AG09319 (cell line): ENCODE results near the gene RPRD1A.
A peak's percentile ranks its signal among the peaks of the same experiment; 100 is the strongest.

Experiments used
- DNase-seq: peaks from one replicate; pipeline ENCODE4 v3.0.0-alpha.2; 2010; ENCODE audit warnings: low read depth; ENCODE audit errors: extremely low read depth
- CTCF ChIP-seq: IDR thresholded peaks from 2 replicates; pipeline ENCODE4 v1.5.1; 2011; ENCODE audit warnings: low read depth, mild to moderate bottlenecking, inconsistent platforms, low read length, moderate library complexity

Gene RPRD1A

DNA sequence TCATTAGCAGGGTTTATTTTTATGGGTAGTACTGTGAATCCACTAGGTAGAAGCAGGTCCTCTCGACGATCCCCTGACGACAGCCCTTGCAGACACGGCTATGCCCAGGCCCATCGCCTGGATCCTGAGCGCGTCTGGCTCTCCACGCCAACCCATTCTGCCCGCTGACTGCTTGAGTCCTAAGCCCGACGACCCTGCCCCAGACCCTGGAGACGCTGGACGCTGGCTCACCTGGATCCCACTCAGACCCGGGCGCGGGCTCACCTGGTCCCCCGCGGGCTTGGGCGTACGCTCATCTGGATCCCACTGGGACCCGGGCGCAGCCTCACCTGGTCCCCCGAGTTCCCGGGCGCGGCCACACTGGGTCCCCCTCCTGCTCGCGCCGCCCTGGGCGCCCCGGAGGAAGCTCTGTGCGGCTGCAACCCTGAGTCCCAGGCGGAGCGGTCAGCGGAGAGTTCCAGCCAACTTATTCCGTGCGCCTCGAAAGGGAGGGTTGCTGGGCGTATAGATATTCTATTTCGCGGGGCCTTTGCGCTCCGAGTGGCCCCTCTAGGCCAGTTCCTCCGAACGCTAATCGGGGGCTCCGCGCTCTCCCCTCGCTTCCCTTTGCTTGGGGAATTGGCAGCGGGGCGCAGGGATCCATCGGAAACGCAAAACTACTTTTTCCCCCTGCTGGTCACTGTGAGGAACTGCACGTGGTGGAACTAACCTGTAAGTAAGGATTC, 117.3 kb downstream of the RPRD1A start:
- TF ChIP-seq CTCF = peak; percentile 93
- DNase-seq = peak; percentile 34

- no peak for TF ChIP-seq CTCF
Measured at GRCh38 chr18:35949090-35949489, 118.3 kb downstream of the RPRD1A start.

GRCh38 chr18:35948080-35948479, 119.3 kb downstream of the RPRD1A start:
- no peak for TF ChIP-seq CTCF
- no peak for DNase-seq

More at GRCh38 chr18:35949090-35949489, 118.3 kb downstream of the RPRD1A start:
- DNase-seq = no peak

DNA sequence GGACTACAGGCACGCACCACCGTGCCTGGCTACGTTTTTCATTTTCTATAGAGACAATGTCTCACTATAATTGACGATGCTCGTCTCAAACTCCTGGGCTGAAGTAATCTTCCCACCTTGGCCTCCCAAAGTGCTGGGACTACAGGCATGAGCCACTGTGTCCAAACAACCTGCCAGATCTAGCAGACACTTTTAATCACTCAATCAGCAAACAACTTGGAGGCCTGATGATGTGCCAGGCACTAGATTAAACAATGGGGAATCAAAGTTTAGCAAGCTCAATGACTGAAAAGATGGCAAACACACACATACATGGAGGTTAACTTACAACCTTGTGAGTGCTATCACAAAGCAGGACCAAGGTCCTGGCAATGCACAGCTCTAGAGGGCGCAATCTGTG, 124.7 kb downstream of the RPRD1A start:
- TF ChIP-seq CTCF = no peak
- no peak for DNase-seq

- DNase-seq = no peak
- no peak for TF ChIP-seq CTCF
Measured at GRCh38 chr18:35942133-35942532, 125.2 kb downstream of the RPRD1A start.

DNA sequence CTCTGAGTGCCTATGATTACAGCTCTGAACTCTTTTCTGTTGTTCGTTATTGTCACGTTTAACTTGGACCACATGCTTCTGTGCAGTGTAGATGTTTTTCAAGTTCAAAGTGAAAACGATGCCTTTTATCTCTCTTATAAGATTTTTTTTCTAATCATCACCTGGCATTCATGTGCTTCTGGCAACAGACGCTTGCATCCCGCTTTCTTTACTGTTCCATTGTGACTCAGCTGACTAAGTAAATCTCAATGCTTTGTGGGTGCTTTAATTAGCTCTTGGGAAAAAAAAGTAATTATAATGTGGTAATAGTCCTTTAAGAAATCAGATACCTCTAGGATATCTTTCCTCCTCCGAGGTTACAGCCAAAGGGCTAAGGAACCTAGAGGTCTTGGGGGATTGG, 126.1 kb downstream of the RPRD1A start:
- no peak for TF ChIP-seq CTCF
- DNase-seq = no peak
